HG03575 (cell line): ENCODE measurements around the gene CHCHD3.

Experiments used
- ATAC-seq: cut with Tn5 transposase; IDR thresholded peaks from one replicate; pipeline ENCODE4 v1.9.1; 2021; ENCODE audit not compliant: unreplicated experiment, insufficient number of reproducible peaks, low FRiP score; ENCODE audit errors: extremely low read depth

The CHCHD3 gene

DNA sequence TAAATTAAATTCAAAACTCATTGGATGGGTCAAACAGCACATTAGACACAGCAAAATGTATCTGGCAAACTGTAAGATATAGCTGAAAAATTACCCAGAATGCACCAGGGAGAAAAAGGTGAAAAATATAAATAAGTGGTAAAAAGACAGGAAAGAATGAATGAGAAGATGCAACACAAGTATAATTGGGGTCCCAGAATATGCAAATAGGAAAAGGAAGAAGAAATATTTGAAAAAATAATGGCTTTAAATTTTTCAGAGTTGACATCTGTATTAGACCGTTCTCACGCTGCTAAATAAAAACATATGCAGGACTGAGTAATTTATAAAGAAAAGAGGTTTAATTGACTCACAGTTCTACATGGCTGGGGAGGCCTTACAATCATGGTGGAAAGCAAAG is 337.9 kb downstream of the CHCHD3 start:
- ATAC-seq = no peak

DNA sequence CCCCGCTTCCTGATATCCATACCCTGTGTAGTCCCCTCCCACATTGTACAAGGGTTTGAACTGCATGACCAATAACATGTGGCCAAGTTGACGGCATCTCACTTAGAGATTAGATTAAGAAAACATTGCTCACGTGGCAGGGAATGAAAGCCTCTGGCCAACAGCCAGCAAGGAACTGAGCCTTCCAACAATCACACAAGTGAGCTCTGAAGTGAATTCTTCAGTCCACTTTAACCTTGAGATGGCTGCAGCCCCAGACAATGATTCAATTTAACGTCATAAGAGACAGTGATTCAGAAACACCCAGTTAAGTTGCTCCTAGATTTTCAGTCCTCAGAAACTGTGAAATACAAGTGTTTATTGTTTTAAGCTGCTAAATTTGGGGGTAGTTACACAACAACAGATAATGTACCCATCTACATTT is 339.7 kb downstream of the CHCHD3 start:
- ATAC-seq = no peak

DNA sequence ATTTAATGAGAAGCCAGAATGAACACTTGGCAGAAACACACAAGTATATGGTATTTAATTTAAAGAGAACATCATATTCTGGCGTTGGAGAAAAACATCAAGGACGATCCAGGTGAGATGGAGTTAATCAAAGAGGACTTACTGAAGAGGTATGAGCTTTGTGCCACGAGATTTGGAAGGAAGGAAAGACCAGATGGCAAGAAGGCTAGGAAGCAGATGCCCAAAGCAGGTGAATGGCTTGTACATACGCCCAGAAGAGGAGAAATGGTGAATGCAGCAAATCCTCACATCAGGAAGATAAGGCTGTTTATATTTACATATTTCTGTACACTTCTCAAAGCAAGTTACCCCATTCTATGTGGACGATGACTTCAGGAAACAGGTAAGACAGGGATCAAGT is 341.7 kb downstream of the CHCHD3 start:
- no peak for ATAC-seq

DNA sequence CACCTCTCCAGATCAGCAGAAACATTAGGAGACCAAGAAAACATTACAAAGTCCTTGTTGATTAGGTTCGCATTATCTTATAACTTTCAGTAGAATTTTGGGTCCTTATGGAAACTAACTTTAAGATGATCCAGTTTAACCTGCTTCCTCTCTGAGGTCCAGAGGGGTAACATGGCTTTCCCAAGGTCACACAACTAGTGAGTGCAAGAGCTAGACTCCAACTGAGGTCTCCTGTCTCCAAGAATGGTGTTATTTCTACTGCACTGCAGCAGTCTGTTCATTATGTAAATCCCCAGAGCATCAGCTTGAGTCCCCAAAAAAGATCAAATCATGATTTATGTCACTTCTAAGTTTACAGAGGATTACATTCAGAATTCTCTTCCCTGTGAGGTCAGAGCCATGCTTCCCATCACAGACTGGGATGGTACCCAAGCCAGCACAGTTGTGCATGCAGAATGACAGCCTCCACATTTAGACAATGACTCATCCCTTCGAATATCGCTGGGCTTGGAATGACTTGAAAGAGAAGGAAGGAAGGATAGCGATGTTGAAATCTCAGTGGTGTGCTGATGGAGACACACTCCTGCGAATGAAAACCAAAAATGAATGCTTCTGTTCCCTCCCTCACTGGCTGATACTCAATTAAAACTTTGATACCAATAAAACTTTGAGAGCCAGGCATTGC is 342.5 kb downstream of the CHCHD3 start:
- no peak for ATAC-seq

DNA sequence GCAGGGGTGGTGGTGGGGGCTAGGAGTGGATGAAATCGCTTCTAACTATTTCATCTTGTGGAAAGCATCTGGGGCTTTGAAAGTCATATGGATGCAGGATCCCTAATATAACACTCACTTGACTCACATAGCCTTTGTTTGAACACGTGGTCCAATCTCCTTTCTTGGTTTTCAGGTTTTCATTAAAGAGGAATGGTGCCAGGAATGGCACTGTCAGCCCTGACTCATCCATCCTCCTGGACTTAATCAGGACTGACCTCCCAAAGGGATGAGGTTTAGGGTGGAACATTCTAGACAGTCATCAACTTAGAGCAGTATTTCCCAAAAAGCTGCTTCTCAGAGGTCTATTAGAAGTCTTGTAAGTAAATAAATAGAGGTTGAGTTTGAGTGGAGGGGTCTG is 343.6 kb downstream of the CHCHD3 start:
- ATAC-seq = no peak

DNA sequence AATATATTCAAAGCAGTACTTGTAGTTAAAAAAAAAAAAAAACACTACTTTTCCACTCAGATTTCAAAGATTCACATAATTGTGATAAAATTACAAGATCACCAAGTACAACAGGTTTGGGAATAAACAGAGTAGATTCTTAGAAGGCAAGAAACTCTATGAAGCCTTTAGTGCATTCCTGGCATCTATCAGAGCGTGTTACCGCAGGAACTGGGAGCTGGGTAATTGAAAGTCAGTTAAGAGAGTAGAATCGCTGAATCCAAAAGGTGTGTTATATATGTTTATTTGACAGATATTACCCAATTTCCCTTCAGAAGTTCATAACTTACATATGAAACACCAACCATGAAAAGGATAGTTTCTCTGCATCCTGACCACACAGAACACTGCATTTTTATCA is 346.4 kb downstream of the CHCHD3 start:
- ATAC-seq = no peak
